K562 (cell line): Measurements from ENCODE around the gene FLRT1. TPM values are rescaled to one million over a fixed set of nuclear protein-coding genes. Genes with fewer than 3 reads are reported as not detected.

ENCODE experiments used
- ATAC-seq: fragments of 200-7000 bp; cut with Tn5 transposase; 3 replicates; pipeline ENCODE4 v1.9.1; 2020; ENCODE audit warnings: moderate library complexity
- BruUV-seq: library from RNA; stranded (reverse); fragments of 400-500 nt; replicated peaks from 2 replicates; lab custom pipeline; 2021; lab: Mats Ljungman, UMichigan
- CTCF ChIA-PET: fragments of 300-600 bp; formaldehyde crosslinking; extraction: SDS; loops from one replicate; lab custom pipeline; 2021; ENCODE audit warnings: low intra/inter-chr PET ratio; lab: Yijun Ruan, JAX
- POLR2A ChIA-PET: fragments of 300-600, 350-650 bp; sonication (Branson Sonifier 250); formaldehyde crosslinking; extraction: SDS; loops from one replicate; lab custom pipeline; 2021; ENCODE audit warnings: antibody characterized with exemption, inconsistent platforms; lab: Yijun Ruan, JAX
- DNase-seq, 4 experiments: peaks; one replicate each; pipeline versions ENCODE4 v3.0.0 to v3.0.0-alpha.2; 2011 to 2018; ENCODE audit warnings: low spot score in 3 of 4, mixed read lengths in 3 of 4; ENCODE audit errors: extremely low read depth in 1 of 4
- FAIRE-seq: peaks from 2 replicates; lab custom pipeline; 2011; peaks lifted over from hg19 to GRCh38; lab: Jason Lieb, UNC
- H2AFZ ChIP-seq: 2 replicates; pipeline ENCODE4 v1.6.0; 2011; ENCODE audit warnings: low read depth, low read length, control low read depth, inconsistent platforms
- H3K27ac ChIP-seq: fragments of 200-600 bp; 3 replicates; pipeline ENCODE4 v1.8.0; 2011; ENCODE audit warnings: low read depth, mild to moderate bottlenecking, control low read depth, inconsistent platforms, low read length, moderate library complexity, mixed read lengths; ENCODE audit errors: extremely low read depth
- H3K27me3 ChIP-seq, 2 experiments: fragments of 300-600 bp in 1 of 2; 2 replicates in 1 of 2; 3 replicates in 1 of 2; pipeline versions ENCODE4 v1.6.0 to v1.8.0; 2011; ENCODE audit warnings: inconsistent platforms in 2 of 2, low read length in 2 of 2, mild to moderate bottlenecking in 1 of 2, mixed read lengths in 1 of 2, moderate library complexity in 1 of 2; ENCODE audit not compliant: control insufficient read depth in 2 of 2, insufficient read depth in 2 of 2
- H3K36me3 ChIP-seq: fragments of 300-600 bp; 3 replicates; pipeline ENCODE4 v1.8.0; 2011; ENCODE audit warnings: mild to moderate bottlenecking, low read length, inconsistent platforms; ENCODE audit not compliant: control insufficient read depth, insufficient read depth
- H3K4me1 ChIP-seq, 2 experiments: fragments of 200-600 bp in 1 of 2; replicated peaks in 1 of 2; 2 replicates in 1 of 2; 3 replicates in 1 of 2; pipeline versions ENCODE4 v1.5.1 to v1.8.0; 2011; ENCODE audit warnings: inconsistent platforms in 2 of 2, low read length in 2 of 2, mild to moderate bottlenecking in 1 of 2, mixed read lengths in 1 of 2, moderate library complexity in 1 of 2; ENCODE audit not compliant: control insufficient read depth in 2 of 2, insufficient read depth in 2 of 2
- H3K4me2 ChIP-seq: 2 replicates; pipeline ENCODE4 v1.6.1; 2011; ENCODE audit warnings: low read length, control low read depth, inconsistent platforms, mixed read lengths; ENCODE audit not compliant: insufficient read depth
- H3K4me3 ChIP-seq: fragments of 200-600 bp; sonication (generic), shearing (Covaris generic); 2 replicates; pipeline ENCODE4 v1.5.1; 2016; ENCODE audit warnings: control low read depth, inconsistent platforms
- H3K79me2 ChIP-seq: fragments of 200-600 bp; 3 replicates; pipeline ENCODE4 v1.8.0; 2011; ENCODE audit warnings: low read length, inconsistent platforms; ENCODE audit not compliant: control insufficient read depth, insufficient read depth
- H3K9ac ChIP-seq, 2 experiments: 2 replicates each; pipeline versions ENCODE4 v1.6.0 to v1.6.1; 2011; ENCODE audit warnings: low read depth in 2 of 2, low read length in 2 of 2, control low read depth in 1 of 2, inconsistent platforms in 1 of 2, mild to moderate bottlenecking in 1 of 2, mixed read lengths in 1 of 2; ENCODE audit not compliant: insufficient read depth in 1 of 2
- H3K9me1 ChIP-seq: one replicate; pipeline ENCODE4 v1.6.0; 2011; ENCODE audit warnings: inconsistent platforms, mild to moderate bottlenecking, low read length, moderate library complexity; ENCODE audit not compliant: control insufficient read depth, insufficient read depth
- H3K9me3 ChIP-seq: replicated peaks from 2 replicates; pipeline ENCODE4 v1.5.1; 2011; ENCODE audit warnings: low read depth, low read length, inconsistent platforms; ENCODE audit not compliant: control insufficient read depth, insufficient read depth
- H4K20me1 ChIP-seq: replicated peaks from 2 replicates; pipeline ENCODE4 v1.6.1; 2011; ENCODE audit warnings: low read length, inconsistent platforms, mixed read lengths; ENCODE audit not compliant: control insufficient read depth, insufficient read depth
- BACH1 ChIP-seq: fragments of 200-800 bp; sonication (Bioruptor generic); IDR thresholded peaks from 2 replicates; pipeline ENCODE4 v1.6.1; 2016; ENCODE audit warnings: missing genetic modification characterization, missing compliant biosample characterization
- CBX1 ChIP-seq: sonication (generic); IDR thresholded peaks from 2 replicates; pipeline ENCODE4 v1.6.1; 2016; ENCODE audit warnings: antibody characterized with exemption, low read depth, mild to moderate bottlenecking
- CCAR2 ChIP-seq: fragments of 200-400 bp; formaldehyde crosslinking; IDR thresholded peaks from 2 replicates; pipeline ENCODE4 v1.6.1; 2017; ENCODE audit warnings: mild to moderate bottlenecking, low read depth, low read length
- ELF4 ChIP-seq: fragments of 450-650 bp; formaldehyde crosslinking; IDR thresholded peaks from 2 replicates; pipeline ENCODE4 v1.4.0; 2022; ENCODE audit warnings: missing genetic modification characterization
- FOXJ3 ChIP-seq: sonication (generic); formaldehyde crosslinking; IDR thresholded peaks from 2 replicates; pipeline ENCODE4 v1.4.0; 2020; ENCODE audit warnings: mild to moderate bottlenecking, missing genetic modification reagents
- FOXP1 ChIP-seq: sonication (generic); formaldehyde crosslinking; IDR thresholded peaks from 2 replicates; pipeline ENCODE4 v1.8.0; 2022; ENCODE audit warnings: mild to moderate bottlenecking, missing genetic modification reagents
- ILK ChIP-seq: fragments of 450-650 bp; IDR thresholded peaks from 2 replicates; pipeline ENCODE4 v1.6.1; 2016; ENCODE audit warnings: missing genetic modification characterization, low read depth, mild to moderate bottlenecking, missing compliant biosample characterization, moderate library complexity, borderline replicate concordance
- KHSRP ChIP-seq: fragments of 450-650 bp; IDR thresholded peaks from 2 replicates; pipeline ENCODE4 v1.6.1; 2017
- MAX ChIP-seq: sonication (generic); formaldehyde crosslinking; IDR thresholded peaks from 2 replicates; pipeline ENCODE4 v1.9.0; 2022; ENCODE audit warnings: mild to moderate bottlenecking, missing genetic modification reagents
- MAZ ChIP-seq, 2 experiments: fragments of 450-650 bp in 1 of 2; sonication (generic) in 1 of 2; formaldehyde crosslinking; IDR thresholded peaks in 1 of 2; conservative IDR thresholded peaks in 1 of 2; 2 replicates each; pipeline versions ENCODE4 v1.4.0 to v1.5.0; 2020; ENCODE audit warnings: mild to moderate bottlenecking in 1 of 2, missing genetic modification reagents in 1 of 2
- RBM22 ChIP-seq: fragments of 200-400 bp; formaldehyde crosslinking; IDR thresholded peaks from 2 replicates; pipeline ENCODE4 v1.6.1; 2018; ENCODE audit warnings: low read length, low read depth; ENCODE audit not compliant: poor library complexity, severe bottlenecking
- TFAM ChIP-seq: fragments of 250-450 bp; sonication (Bioruptor Pico); conservative IDR thresholded peaks from 2 replicates; pipeline ENCODE4 v1.5.0; 2021; ENCODE audit warnings: mild to moderate bottlenecking, moderate library complexity
- ZBTB1 ChIP-seq: sonication (generic); formaldehyde crosslinking; IDR thresholded peaks from 2 replicates; pipeline ENCODE4 v1.8.1; 2023; ENCODE audit warnings: missing genetic modification reagents, low read depth, mild to moderate bottlenecking, borderline replicate concordance
- ZNF174 ChIP-seq: fragments of 250-450 bp; sonication (Bioruptor Pico); IDR thresholded peaks from 2 replicates; pipeline ENCODE4 v1.4.0; 2020; ENCODE audit warnings: mild to moderate bottlenecking
- ZNF408 ChIP-seq: fragments of 250-450 bp; sonication (Bioruptor Pico); IDR thresholded peaks from 2 replicates; pipeline ENCODE4 v1.4.0; 2020; ENCODE audit warnings: low read depth, mild to moderate bottlenecking, moderate library complexity
- WGBS: fragments of 100-300 bp; shearing (Covaris generic); methylation state at CpG from one replicate; pipeline ENCODE4 v1.1.6; 2016; ENCODE audit warnings: low coverage, mixed read lengths; ENCODE audit not compliant: insufficient coverage; ENCODE audit errors: missing lambda C conversion rate; 5-methylcytosine and 5-hydroxymethylcytosine counted together
- in situ Hi-C: fragments of 300-500 bp; cut with MboI; formaldehyde crosslinking; loops from 4 replicates; pipeline ENCODE4 v1.15.0; 2018; ENCODE audit warnings: inconsistent platforms, mixed read lengths
- intact Hi-C: fragments of 100-400 bp; cut with micrococcal nuclease; formaldehyde crosslinking; loops from 2 replicates; pipeline ENCODE4 v1.14.2; 2022
- polyA plus RNA-seq, 8 experiments: library from polyadenylated mRNA; depleted of rRNA in 4 of 8; stranded (reverse) in 5 of 8; unstranded in 3 of 8; fragments of >200 nt; fragmentation: Nextera tagmentation in 2 of 8; fragmentation: Illumina TruSeq in 1 of 8; extraction: Ambion mirVana in 2 of 8; extraction: Trizol in 1 of 8; gene quantifications; 2 replicates each; pipeline versions ENCODE4 v1.2.1 to v1.2.3, GENCODE V29; 2011 to 2014; ENCODE audit warnings: inconsistent platforms in 1 of 8, missing spikeins in 1 of 8
- total RNA-seq, 7 experiments: library from RNA; depleted of rRNA in 6 of 7; stranded (reverse); fragments of >200 nt in 6 of 7; fragmentation: Illumina TruSeq in 2 of 7; extraction: Trizol in 2 of 7; gene quantifications; 2 replicates each; pipeline versions ENCODE4 v1.2.1 to v1.2.3, GENCODE V29; 2011 to 2021; ENCODE audit warnings: low replicate concordance in 1 of 7

The FLRT1 gene
- total and polyA plus RNA-seq, 9 of the 15 experiments (the other 6 are each of a cell fraction or from before 2014, with no cell fraction given) = not detected

GRCh38 chr11:64076758-64077157, 41.0 kb downstream of the FLRT1 start:
- in situ Hi-C loops (no loop called here), intact Hi-C loops (no loop called here)
- H3K79me2 ChIP-seq = no peaks in the 10 kb centered on the region
- no peak for FAIRE-seq
- no peak for DNase-seq
- H3K27ac ChIP-seq = no peak overlapping the region
- TF ChIP-seq FOXP1 (CRISPR knock-in tag) (no peak), CCAR2 (no peak), ZNF408 (no peak), FOXJ3 (CRISPR knock-in tag) (no peak), ILK (no peak), ZNF174 (no peak), ELF4 (no peak)
- ChIA-PET CTCF (no interaction called here), POLR2A (interaction anchor here (0.7 to 1.6 kb wide), 4 partner anchors 9 to 162 kb away, joined by 3 to 4 read pairs (median 3); no protein-coding TSS in a partner anchor)
- H4K20me1 ChIP-seq = peaks cover 35% of the 10 kb centered on the region
- ATAC-seq = no peak
- H3K4me3 ChIP-seq = no peak overlapping the region
- no TSS peak for BruUV-seq
- H3K9me3 ChIP-seq = no peaks in the 10 kb centered on the region
- H3K9me1 ChIP-seq = no peaks in the 10 kb centered on the region
- no peak overlapping the region for H3K4me2 ChIP-seq
- H3K4me1 ChIP-seq = peaks cover 6 to 34% of the 10 kb centered on the region in 2 experiments; a peak in 4 of 5 replicates
- H3K27me3 ChIP-seq = no peaks in the 10 kb centered on the region
- H2AFZ ChIP-seq = no peak overlapping the region
- peak overlapping the region in 1 of 2 experiments; percentile 68; a peak in 1 of 4 replicates for H3K9ac ChIP-seq
- 37% methylated on average over 8 of the region's 8 CpGs for WGBS
- H3K36me3 ChIP-seq = no peaks in the 10 kb centered on the region

GRCh38 chr11:64077607-64078006, 41.9 kb downstream of the FLRT1 start:
- Histone ChIP-seq H4K20me1 (peaks cover 36% of the 10 kb centered on the region), H3K4me2 (no peak overlapping the region), H3K9me1 (no peaks in the 10 kb centered on the region), H3K9ac (no peak overlapping the region; a peak in 1 of 4 replicates), H3K4me3 (no peak overlapping the region), H3K79me2 (no peaks in the 10 kb centered on the region), H3K27ac (no peak overlapping the region), H3K9me3 (no peaks in the 10 kb centered on the region), H2AFZ (no peak overlapping the region), H3K4me1 (peaks cover 6 to 38% of the 10 kb centered on the region in 2 experiments; a peak in 4 of 5 replicates), H3K36me3 (no peaks in the 10 kb centered on the region), H3K27me3 (no peaks in the 10 kb centered on the region)
- in situ Hi-C loops = no loop called here
- POLR2A ChIA-PET = interaction anchor here (0.7 to 1.6 kb wide), 4 partner anchors 9 to 18 kb away, joined by 3 read pairs; no protein-coding TSS in a partner anchor
- TF ChIP-seq MAX = no peak
- no peak for TF ChIP-seq TFAM (CRISPR knock-in tag)
- no peak for TF ChIP-seq KHSRP
- TF ChIP-seq CBX1 = no peak
- no peak for TF ChIP-seq BACH1 (tag)
- TF ChIP-seq MAZ (CRISPR knock-in tag; conservative IDR thresholded peaks at IDR 0.05 in 1 of 2, IDR thresholded peaks at IDR 0.05 in 1 of 2) = no peak
- no peak for TF ChIP-seq RBM22
- no peak for TF ChIP-seq ZBTB1
- intact Hi-C loops = no loop called here
- DNase-seq (no peak), ATAC-seq (no peak), FAIRE-seq (no peak)
- WGBS = 62% methylated on average over 12 of the region's 12 CpGs
- BruUV-seq = no TSS peak
- CTCF ChIA-PET = no interaction called here
